SK-N-SH (cell line): ENCODE results near the gene MAP1B. TPM values are rescaled to one million over a fixed set of nuclear protein-coding genes. Genes with fewer than 3 reads are reported as not detected.

Experiments used
- CTCF ChIA-PET: fragments of 300-600, 350-600 bp; formaldehyde crosslinking; extraction: SDS; loops from one replicate; lab custom pipeline; 2021; lab: Yijun Ruan, JAX
- POLR2A ChIA-PET: fragments of 350-600 bp; sonication (Branson Sonifier 250); formaldehyde crosslinking; extraction: SDS; loops from one replicate; lab custom pipeline; 2020; ENCODE audit warnings: antibody characterized with exemption, inconsistent platforms; lab: Yijun Ruan, JAX
- DNase-seq: peaks from one replicate; pipeline ENCODE4 v3.0.0; 2012
- H2AFZ ChIP-seq: fragments of 200-600 bp; sonication (generic); 2 replicates; pipeline ENCODE4 v1.8.1; 2016; ENCODE audit warnings: antibody characterized with exemption, mild to moderate bottlenecking, low read depth
- H3F3A ChIP-seq: fragments of 200-600 bp; sonication (generic); replicated peaks from 2 replicates; pipeline ENCODE3; 2016; ENCODE audit warnings: antibody characterized with exemption, mild to moderate bottlenecking; ENCODE audit not compliant: insufficient read depth
- H3K27ac ChIP-seq, 2 experiments: fragments of 200-500 bp in 1 of 2; fragments of 200-600 bp in 1 of 2; sonication (Bioruptor generic) in 1 of 2; sonication (generic), shearing (Covaris generic) in 1 of 2; 2 replicates each; pipeline versions ENCODE4 v1.5.1 to v1.6.1; 2014 to 2016; ENCODE audit warnings: low read depth in 2 of 2, inconsistent platforms in 1 of 2, low read length in 1 of 2, mild to moderate bottlenecking in 1 of 2, mixed read lengths in 1 of 2
- H3K27me3 ChIP-seq: fragments of 200-600 bp; sonication (generic), shearing (Covaris generic); 2 replicates; pipeline ENCODE4 v1.6.1; 2016; ENCODE audit warnings: mixed run types; ENCODE audit not compliant: insufficient read depth
- H3K36me3 ChIP-seq, 2 experiments: fragments of 200-500 bp in 1 of 2; fragments of 200-600 bp in 1 of 2; sonication (Bioruptor generic) in 1 of 2; sonication (generic) in 1 of 2; replicated peaks in 1 of 2; 2 replicates each; pipeline versions ENCODE3 to v1.5.1; 2014 to 2016; ENCODE audit warnings: low read length in 1 of 2, mild to moderate bottlenecking in 1 of 2; ENCODE audit not compliant: insufficient read depth in 2 of 2, control insufficient read depth in 1 of 2
- H3K4me1 ChIP-seq, 2 experiments: fragments of 200-500 bp in 1 of 2; fragments of 200-600 bp in 1 of 2; sonication (Bioruptor generic) in 1 of 2; sonication (generic), shearing (Covaris generic) in 1 of 2; 2 replicates each; pipeline versions ENCODE4 v1.5.1 to v1.6.1; 2014 to 2016; ENCODE audit warnings: low read depth in 1 of 2, low read length in 1 of 2, mixed run types in 1 of 2; ENCODE audit not compliant: insufficient read depth in 2 of 2, control insufficient read depth in 1 of 2
- H3K4me2 ChIP-seq: fragments of 200-600 bp; sonication (generic), shearing (Covaris generic); 2 replicates; pipeline ENCODE4 v1.6.1; 2017; ENCODE audit warnings: mixed run types
- H3K4me3 ChIP-seq, 2 experiments: fragments of 200-500 bp in 1 of 2; fragments of 200-600 bp in 1 of 2; sonication (Bioruptor generic) in 1 of 2; sonication (generic), shearing (Covaris generic) in 1 of 2; 2 replicates each; pipeline versions ENCODE4 v1.5.1 to v1.8.1; 2014 to 2016; ENCODE audit warnings: low read depth in 2 of 2, inconsistent platforms in 1 of 2, low read length in 1 of 2, mild to moderate bottlenecking in 1 of 2, mixed read lengths in 1 of 2, moderate library complexity in 1 of 2
- H3K79me2 ChIP-seq: fragments of 200-600 bp; sonication (generic); 2 replicates; pipeline ENCODE4 v1.8.1; 2017; ENCODE audit warnings: mild to moderate bottlenecking; ENCODE audit not compliant: insufficient read depth
- H3K9ac ChIP-seq: fragments of 200-600 bp; sonication (generic); 2 replicates; pipeline ENCODE4 v1.6.1; 2017; ENCODE audit warnings: mixed run types
- H3K9me2 ChIP-seq: fragments of 200-600 bp; sonication (generic); 2 replicates; pipeline ENCODE4 v1.6.1; 2017; ENCODE audit warnings: mixed run types
- H3K9me3 ChIP-seq: fragments of 200-600 bp; sonication (generic); 2 replicates; pipeline ENCODE4 v1.6.1; 2017; ENCODE audit warnings: mixed run types, mild to moderate bottlenecking, moderate library complexity
- H4K20me1 ChIP-seq: fragments of 200-600 bp; sonication (generic); 2 replicates; pipeline ENCODE4 v1.6.1; 2017; ENCODE audit warnings: mild to moderate bottlenecking, mixed run types; ENCODE audit not compliant: insufficient read depth
- CHD2 ChIP-seq: fragments of 150-350 bp; IDR thresholded peaks from 2 replicates; pipeline ENCODE4 v1.6.1; 2018; ENCODE audit warnings: low read length; ENCODE audit not compliant: partially characterized antibody
- EP300 ChIP-seq, 2 experiments: IDR thresholded peaks; 2 replicates each; pipeline versions ENCODE4 v1.4.0 to v1.6.1; 2012; ENCODE audit warnings: borderline replicate concordance in 1 of 2, low read depth in 1 of 2, low read length in 1 of 2
- FOSL2 ChIP-seq: IDR thresholded peaks from 2 replicates; pipeline ENCODE4 v1.4.0; 2012; ENCODE audit warnings: low read depth, mild to moderate bottlenecking, moderate library complexity, borderline replicate concordance
- JUND ChIP-seq: IDR thresholded peaks from 2 replicates; pipeline ENCODE4 v1.4.0; 2012
- NFIC ChIP-seq: IDR thresholded peaks from 2 replicates; pipeline ENCODE4 v1.4.0; 2012; ENCODE audit warnings: borderline replicate concordance
- RFX5 ChIP-seq: IDR thresholded peaks from 2 replicates; pipeline ENCODE4 v1.6.1; 2012; ENCODE audit warnings: mild to moderate bottlenecking, improper control_type of control experiment, low read length
- TCF12 ChIP-seq: IDR thresholded peaks from 2 replicates; pipeline ENCODE4 v1.4.0; 2012
- WGBS: methylation state at CpG from one replicate; pipeline ENCODE4 v1.1.6; 2017; ENCODE audit warnings: low lambda C conversion rate; 5-methylcytosine and 5-hydroxymethylcytosine counted together
- polyA plus RNA-seq, 3 experiments: library from polyadenylated mRNA; depleted of rRNA; stranded (reverse); fragments of >200 nt; gene quantifications; 2 replicates each; pipeline ENCODE4 v1.2.3, GENCODE V29; 2012
- TF ChIP-seq, protein P1 (sequence below): fragments of 150-350 bp; IDR thresholded peaks from 2 replicates; pipeline ENCODE4 v1.6.1; 2017; ENCODE audit warnings: antibody characterized with exemption, low read length, low read depth, borderline replicate concordance
- TF ChIP-seq, protein P2 (sequence below): IDR thresholded peaks from 2 replicates; pipeline ENCODE4 v1.4.0; 2012; ENCODE audit warnings: low read depth, borderline replicate concordance
- TF ChIP-seq, protein P3 (sequence below): IDR thresholded peaks from 2 replicates; pipeline ENCODE4; 2012
- TF ChIP-seq, protein P4 (sequence below): fragments of 200-600 bp; sonication (generic); IDR thresholded peaks from 2 replicates; pipeline ENCODE4 v1.6.1; 2017; ENCODE audit warnings: antibody characterized with exemption, mild to moderate bottlenecking, moderate library complexity

Gene MAP1B
- polyA plus RNA-seq, 1 of the 3 experiments (the other 2 are of a cell fraction): 47.5 TPM

DNA sequence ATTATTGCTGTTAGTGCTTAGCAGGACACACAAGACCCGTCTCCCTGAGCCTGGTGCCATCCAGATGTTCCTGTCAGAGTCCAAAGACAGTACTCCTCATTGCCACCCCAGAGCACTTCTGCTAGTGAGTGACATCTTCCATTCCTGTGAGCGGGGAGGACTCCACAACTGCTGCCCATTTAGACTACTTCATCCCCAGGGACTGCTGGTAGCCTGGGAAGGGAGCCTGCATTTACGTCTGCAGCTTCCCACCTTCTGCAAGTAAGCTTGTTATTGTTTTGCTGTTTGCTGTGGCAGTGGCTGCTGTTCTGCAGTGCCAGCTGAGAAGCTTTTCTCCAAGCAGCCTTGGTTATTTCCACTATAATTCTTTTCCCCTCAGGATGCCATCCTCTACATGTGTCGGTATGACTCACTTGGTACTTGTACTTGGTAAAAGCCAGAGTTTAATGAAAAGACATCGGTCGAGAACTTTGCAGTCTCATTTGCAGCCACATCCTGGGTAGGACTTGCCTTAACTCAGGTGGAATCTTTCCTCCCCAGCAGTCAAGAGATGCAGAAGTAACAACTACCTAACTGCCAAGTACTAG, 10.6 kb upstream of the MAP1B start (continued):
- TF ChIP-seq TCF12 (peak; percentile 74), CHD2 (no peak)
- TF ChIP-seq, protein P1, sequence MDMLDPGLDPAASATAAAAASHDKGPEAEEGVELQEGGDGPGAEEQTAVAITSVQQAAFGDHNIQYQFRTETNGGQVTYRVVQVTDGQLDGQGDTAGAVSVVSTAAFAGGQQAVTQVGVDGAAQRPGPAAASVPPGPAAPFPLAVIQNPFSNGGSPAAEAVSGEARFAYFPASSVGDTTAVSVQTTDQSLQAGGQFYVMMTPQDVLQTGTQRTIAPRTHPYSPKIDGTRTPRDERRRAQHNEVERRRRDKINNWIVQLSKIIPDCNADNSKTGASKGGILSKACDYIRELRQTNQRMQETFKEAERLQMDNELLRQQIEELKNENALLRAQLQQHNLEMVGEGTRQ: no peak
- TF ChIP-seq, all 33 proteins: peak for 6

DNA sequence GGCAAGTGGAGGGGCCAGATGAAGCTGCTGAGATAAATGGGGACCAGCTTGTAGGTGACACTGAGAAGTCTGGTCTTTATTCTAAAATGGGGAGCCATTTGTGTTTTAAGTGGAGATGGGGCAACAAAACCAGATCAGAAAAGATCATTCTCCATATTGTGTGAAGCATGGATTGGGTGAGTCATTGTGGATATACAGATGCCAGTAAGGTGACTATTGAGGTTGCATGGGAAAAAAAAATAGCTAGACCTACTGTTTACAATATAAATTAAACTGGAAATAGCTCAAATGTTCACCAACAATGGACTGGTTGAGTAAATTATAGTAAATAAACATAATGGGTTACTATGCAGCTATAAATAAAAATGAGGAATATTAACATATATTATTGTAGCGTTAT, 5.4 kb upstream of the MAP1B start:
- no peaks in the 10 kb centered on the region for H3K36me3 ChIP-seq
- H3K9me2 ChIP-seq: no peaks in the 10 kb centered on the region
- H3K4me2 ChIP-seq: no peak overlapping the region
- peaks cover 16% of the 10 kb centered on the region for H3F3A ChIP-seq
- no peak overlapping the region; the same call in 1 of the 2 replicates for H2AFZ ChIP-seq
- WGBS: 96% methylated on average over 1 of the region's 1 CpG
- H4K20me1 ChIP-seq: no peaks in the 10 kb centered on the region
- no peaks in the 10 kb centered on the region for H3K27me3 ChIP-seq
- H3K4me3 ChIP-seq: no peak overlapping the region
- H3K9me3 ChIP-seq: no peaks in the 10 kb centered on the region
- ChIA-PET CTCF (interaction anchor here (0.6 to 1.3 kb wide), 3 partner anchors 9 to 83 kb away, joined by 3 read pairs; no protein-coding TSS in a partner anchor), POLR2A (no interaction called here)
- DNase-seq: no peak
- no peaks in the 10 kb centered on the region for H3K79me2 ChIP-seq
- peak overlapping the region in 1 of 2 experiments; percentile 39; a peak in 1 of 4 replicates for H3K27ac ChIP-seq
- H3K4me1 ChIP-seq: peaks cover 3 to 6% of the 10 kb centered on the region in 2 experiments; a peak in 2 of 4 replicates
- TF ChIP-seq NFIC: no peak
- no peak for TF ChIP-seq RFX5
- TF ChIP-seq, protein P2, sequence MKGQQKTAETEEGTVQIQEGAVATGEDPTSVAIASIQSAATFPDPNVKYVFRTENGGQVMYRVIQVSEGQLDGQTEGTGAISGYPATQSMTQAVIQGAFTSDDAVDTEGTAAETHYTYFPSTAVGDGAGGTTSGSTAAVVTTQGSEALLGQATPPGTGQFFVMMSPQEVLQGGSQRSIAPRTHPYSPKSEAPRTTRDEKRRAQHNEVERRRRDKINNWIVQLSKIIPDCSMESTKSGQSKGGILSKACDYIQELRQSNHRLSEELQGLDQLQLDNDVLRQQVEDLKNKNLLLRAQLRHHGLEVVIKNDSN: no peak
- TF ChIP-seq JUND: peak; percentile 64
- TF ChIP-seq FOSL2: 0 out of 2 replicates have a peak, but pooled peaks have one; percentile 57
- TF ChIP-seq, protein P3, sequence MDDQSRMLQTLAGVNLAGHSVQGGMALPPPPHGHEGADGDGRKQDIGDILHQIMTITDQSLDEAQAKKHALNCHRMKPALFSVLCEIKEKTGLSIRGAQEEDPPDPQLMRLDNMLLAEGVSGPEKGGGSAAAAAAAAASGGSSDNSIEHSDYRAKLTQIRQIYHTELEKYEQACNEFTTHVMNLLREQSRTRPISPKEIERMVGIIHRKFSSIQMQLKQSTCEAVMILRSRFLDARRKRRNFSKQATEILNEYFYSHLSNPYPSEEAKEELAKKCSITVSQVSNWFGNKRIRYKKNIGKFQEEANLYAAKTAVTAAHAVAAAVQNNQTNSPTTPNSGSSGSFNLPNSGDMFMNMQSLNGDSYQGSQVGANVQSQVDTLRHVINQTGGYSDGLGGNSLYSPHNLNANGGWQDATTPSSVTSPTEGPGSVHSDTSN: no peak
- no peak for TF ChIP-seq EP300 (IDR thresholded peaks at IDR 0.05; ENCODE audit: borderline replicate concordance in 1 of 2, low read depth in 1 of 2, low read length in 1 of 2)
- TF ChIP-seq, protein P4, sequence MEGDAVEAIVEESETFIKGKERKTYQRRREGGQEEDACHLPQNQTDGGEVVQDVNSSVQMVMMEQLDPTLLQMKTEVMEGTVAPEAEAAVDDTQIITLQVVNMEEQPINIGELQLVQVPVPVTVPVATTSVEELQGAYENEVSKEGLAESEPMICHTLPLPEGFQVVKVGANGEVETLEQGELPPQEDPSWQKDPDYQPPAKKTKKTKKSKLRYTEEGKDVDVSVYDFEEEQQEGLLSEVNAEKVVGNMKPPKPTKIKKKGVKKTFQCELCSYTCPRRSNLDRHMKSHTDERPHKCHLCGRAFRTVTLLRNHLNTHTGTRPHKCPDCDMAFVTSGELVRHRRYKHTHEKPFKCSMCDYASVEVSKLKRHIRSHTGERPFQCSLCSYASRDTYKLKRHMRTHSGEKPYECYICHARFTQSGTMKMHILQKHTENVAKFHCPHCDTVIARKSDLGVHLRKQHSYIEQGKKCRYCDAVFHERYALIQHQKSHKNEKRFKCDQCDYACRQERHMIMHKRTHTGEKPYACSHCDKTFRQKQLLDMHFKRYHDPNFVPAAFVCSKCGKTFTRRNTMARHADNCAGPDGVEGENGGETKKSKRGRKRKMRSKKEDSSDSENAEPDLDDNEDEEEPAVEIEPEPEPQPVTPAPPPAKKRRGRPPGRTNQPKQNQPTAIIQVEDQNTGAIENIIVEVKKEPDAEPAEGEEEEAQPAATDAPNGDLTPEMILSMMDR: no peak
- no peak overlapping the region for H3K9ac ChIP-seq
